ENCODE measurements around the gene PIM2.

PIM2 gene

GRCh38 chrX:48918643-48919340, at the start of gene PIM2:
PIM2 (minus strand) TSS chrX:48919024; CDS start chrX:48918834, 190 bp downstream.
- Histone ChIP-seq H3K27ac (ENCODE audit: low read length) (no peak within 1 kb of the TSS), H3K27me3 (ENCODE audit: control insufficient read depth, insufficient read depth, low read length) (no peaks in the 10 kb centered on the region), H3K36me3 (ENCODE audit: control insufficient read depth, insufficient read depth, low read length) (peaks cover 11% of the 10 kb centered on the region), H3K4me3 (ENCODE audit: low read length) (peak within 1 kb of the TSS; percentile 96), H3K4me1 (ENCODE audit: control insufficient read depth, insufficient read depth, low read length) (peaks cover 4% of the 10 kb centered on the region; the same call in 1 of the 2 replicates), H3K9me3 (ENCODE audit: control insufficient read depth, insufficient read depth, low read length) (no peaks in the 10 kb centered on the region)
- no CpG with 5 or more reads among the region's 55 CpGs for WGBS (ENCODE audit: insufficient coverage, insufficient read length)
- no peak for DNase-seq (ENCODE audit: low read depth, low spot score)

DNA sequence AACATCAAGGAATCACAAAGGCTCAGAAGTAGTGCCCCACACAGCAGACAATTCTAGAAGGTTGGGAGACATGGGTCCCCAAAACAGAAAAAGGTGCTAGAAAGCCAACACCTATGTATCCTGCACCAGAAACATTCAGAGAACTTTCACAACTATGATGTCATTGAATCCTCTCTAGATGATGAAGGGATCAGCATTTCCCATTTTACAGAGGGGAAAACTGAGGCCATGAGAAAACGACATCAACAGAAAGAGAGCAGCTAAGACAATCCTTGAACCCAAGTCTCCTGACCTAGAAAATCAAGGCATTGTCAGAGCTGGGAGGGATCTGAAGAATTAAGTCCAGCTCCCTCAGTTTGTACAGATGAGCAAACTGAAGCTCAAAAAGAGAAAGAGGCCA, 49.6 kb upstream of the PIM2 start:
- Histone ChIP-seq H3K36me3 (ENCODE audit: control insufficient read depth, insufficient read depth, low read length) (no peaks in the 10 kb centered on the region), H3K27ac (ENCODE audit: low read length) (no peak overlapping the region), H3K4me1 (ENCODE audit: control insufficient read depth, insufficient read depth, low read length) (no peaks in the 10 kb centered on the region), H3K9me3 (ENCODE audit: control insufficient read depth, insufficient read depth, low read length) (no peaks in the 10 kb centered on the region), H3K4me3 (ENCODE audit: low read length) (no peak overlapping the region), H3K27me3 (ENCODE audit: control insufficient read depth, insufficient read depth, low read length) (no peaks in the 10 kb centered on the region)
- no CpG with 5 or more reads among the region's 1 CpG for WGBS (ENCODE audit: insufficient coverage, insufficient read length)
- DNase-seq (ENCODE audit: low read depth, low spot score) = no peak

GRCh38 chrX:48966796-48967579, 48.2 kb upstream of the PIM2 start:
- Histone ChIP-seq H3K4me1 (ENCODE audit: control insufficient read depth, insufficient read depth, low read length) (no peaks in the 10 kb centered on the region), H3K9me3 (ENCODE audit: control insufficient read depth, insufficient read depth, low read length) (no peaks in the 10 kb centered on the region), H3K27ac (ENCODE audit: low read length) (no peak overlapping the region), H3K36me3 (ENCODE audit: control insufficient read depth, insufficient read depth, low read length) (no peaks in the 10 kb centered on the region), H3K27me3 (ENCODE audit: control insufficient read depth, insufficient read depth, low read length) (no peaks in the 10 kb centered on the region), H3K4me3 (ENCODE audit: low read length) (no peak overlapping the region)
- WGBS (ENCODE audit: insufficient coverage, insufficient read length) = no CpG with 5 or more reads among the region's 15 CpGs
- DNase-seq (ENCODE audit: low read depth, low spot score) = no peak

GRCh38 chrX:48965959-48966358, 47.1 kb upstream of the PIM2 start:
- no peak overlapping the region for H3K4me3 ChIP-seq (ENCODE audit: low read length)
- H3K27me3 ChIP-seq (ENCODE audit: control insufficient read depth, insufficient read depth, low read length) = no peaks in the 10 kb centered on the region
- no peaks in the 10 kb centered on the region for H3K9me3 ChIP-seq (ENCODE audit: control insufficient read depth, insufficient read depth, low read length)
- H3K27ac ChIP-seq (ENCODE audit: low read length) = no peak overlapping the region
- no peaks in the 10 kb centered on the region for H3K4me1 ChIP-seq (ENCODE audit: control insufficient read depth, insufficient read depth, low read length)
- WGBS (ENCODE audit: insufficient coverage, insufficient read length) = no CpG with 5 or more reads among the region's 14 CpGs
- DNase-seq (ENCODE audit: low read depth, low spot score) = no peak
- no peaks in the 10 kb centered on the region for H3K36me3 ChIP-seq (ENCODE audit: control insufficient read depth, insufficient read depth, low read length)

DNA sequence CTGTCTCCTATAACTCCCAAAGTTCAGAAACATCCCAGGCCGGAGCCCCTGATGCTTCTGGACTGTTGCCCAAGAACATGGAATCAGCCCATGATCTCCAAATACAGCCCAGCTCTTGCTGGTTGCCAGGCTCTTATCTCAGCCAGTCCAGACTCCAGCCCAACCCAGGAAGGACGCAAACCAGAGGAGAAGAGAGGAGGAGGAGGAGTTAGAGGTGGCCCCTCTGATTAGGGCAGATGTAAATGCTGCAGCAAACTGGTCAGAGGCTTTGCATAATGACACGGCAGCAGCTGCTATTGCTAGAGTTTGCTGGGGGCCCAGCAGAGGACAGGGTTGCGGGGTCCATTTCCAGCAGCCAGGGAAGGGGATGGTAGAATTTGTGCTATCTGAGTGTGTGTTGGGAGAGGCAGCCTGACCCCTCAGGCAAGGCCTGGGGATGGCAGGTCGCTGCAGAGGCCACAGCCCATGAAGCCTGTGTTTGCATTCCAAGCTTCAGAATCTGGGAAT, 42.8 kb upstream of the PIM2 start:
- DNase-seq (ENCODE audit: low read depth, low spot score) = no peak
- H3K9me3 ChIP-seq (ENCODE audit: control insufficient read depth, insufficient read depth, low read length) = no peaks in the 10 kb centered on the region
- H3K27me3 ChIP-seq (ENCODE audit: control insufficient read depth, insufficient read depth, low read length) = no peaks in the 10 kb centered on the region

GRCh38 chrX:48960291-48960690, 41.5 kb upstream of the PIM2 start:
- WGBS (ENCODE audit: insufficient coverage, insufficient read length) = no CpG with 5 or more reads among the region's 2 CpGs
- no peaks in the 10 kb centered on the region for H3K27me3 ChIP-seq (ENCODE audit: control insufficient read depth, insufficient read depth, low read length)
- H3K4me3 ChIP-seq (ENCODE audit: low read length) = no peak overlapping the region
- H3K4me1 ChIP-seq (ENCODE audit: control insufficient read depth, insufficient read depth, low read length) = no peaks in the 10 kb centered on the region
- H3K36me3 ChIP-seq (ENCODE audit: control insufficient read depth, insufficient read depth, low read length) = peaks cover 1% of the 10 kb centered on the region; the same call in 1 of the 2 replicates
- no peaks in the 10 kb centered on the region for H3K9me3 ChIP-seq (ENCODE audit: control insufficient read depth, insufficient read depth, low read length)
- no peak overlapping the region for H3K27ac ChIP-seq (ENCODE audit: low read length)
- DNase-seq (ENCODE audit: low read depth, low spot score) = no peak

More for the DNA sequence above, 42.8 kb upstream of the PIM2 start:
- Histone ChIP-seq H3K36me3 (ENCODE audit: control insufficient read depth, insufficient read depth, low read length) (no peaks in the 10 kb centered on the region), H3K27ac (ENCODE audit: low read length) (no peak overlapping the region), H3K4me3 (ENCODE audit: low read length) (no peak overlapping the region), H3K4me1 (ENCODE audit: control insufficient read depth, insufficient read depth, low read length) (no peaks in the 10 kb centered on the region)
- no CpG with 5 or more reads among the region's 5 CpGs for WGBS (ENCODE audit: insufficient coverage, insufficient read length)

DNA sequence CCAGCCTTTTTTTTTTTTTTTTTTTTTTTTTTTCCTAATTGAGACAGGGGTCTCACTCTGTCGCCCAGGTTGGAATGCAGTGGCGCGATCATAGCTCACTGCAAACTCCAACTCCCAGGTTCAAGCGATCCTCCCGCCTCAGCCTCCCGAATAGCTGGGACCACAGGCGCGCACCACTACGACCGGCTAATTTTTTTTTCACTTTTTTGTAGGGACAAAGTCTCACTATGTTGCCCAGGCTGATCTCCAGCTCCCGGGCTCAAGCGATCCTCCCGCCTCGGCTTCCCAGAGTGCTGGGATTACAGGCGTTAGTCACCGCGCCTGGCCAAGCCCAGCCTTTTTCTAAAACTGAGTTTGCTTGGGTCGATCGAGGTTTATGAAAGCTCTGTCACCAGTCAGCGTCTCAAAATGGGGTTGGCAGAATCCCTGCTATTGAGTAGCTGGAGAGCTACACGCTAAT, 39.8 kb upstream of the PIM2 start:
- H3K9me3 ChIP-seq (ENCODE audit: control insufficient read depth, insufficient read depth, low read length) = no peaks in the 10 kb centered on the region
- peaks cover 4% of the 10 kb centered on the region; the same call in 1 of the 2 replicates for H3K36me3 ChIP-seq (ENCODE audit: control insufficient read depth, insufficient read depth, low read length)
- peak overlapping the region; percentile 50; the same call in 1 of the 2 replicates for H3K4me3 ChIP-seq (ENCODE audit: low read length)
- no peaks in the 10 kb centered on the region for H3K4me1 ChIP-seq (ENCODE audit: control insufficient read depth, insufficient read depth, low read length)
- no peaks in the 10 kb centered on the region for H3K27me3 ChIP-seq (ENCODE audit: control insufficient read depth, insufficient read depth, low read length)
- DNase-seq (ENCODE audit: low read depth, low spot score) = no peak
- no peak overlapping the region for H3K27ac ChIP-seq (ENCODE audit: low read length)
- no CpG with 5 or more reads among the region's 21 CpGs for WGBS (ENCODE audit: insufficient coverage, insufficient read length)

DNA sequence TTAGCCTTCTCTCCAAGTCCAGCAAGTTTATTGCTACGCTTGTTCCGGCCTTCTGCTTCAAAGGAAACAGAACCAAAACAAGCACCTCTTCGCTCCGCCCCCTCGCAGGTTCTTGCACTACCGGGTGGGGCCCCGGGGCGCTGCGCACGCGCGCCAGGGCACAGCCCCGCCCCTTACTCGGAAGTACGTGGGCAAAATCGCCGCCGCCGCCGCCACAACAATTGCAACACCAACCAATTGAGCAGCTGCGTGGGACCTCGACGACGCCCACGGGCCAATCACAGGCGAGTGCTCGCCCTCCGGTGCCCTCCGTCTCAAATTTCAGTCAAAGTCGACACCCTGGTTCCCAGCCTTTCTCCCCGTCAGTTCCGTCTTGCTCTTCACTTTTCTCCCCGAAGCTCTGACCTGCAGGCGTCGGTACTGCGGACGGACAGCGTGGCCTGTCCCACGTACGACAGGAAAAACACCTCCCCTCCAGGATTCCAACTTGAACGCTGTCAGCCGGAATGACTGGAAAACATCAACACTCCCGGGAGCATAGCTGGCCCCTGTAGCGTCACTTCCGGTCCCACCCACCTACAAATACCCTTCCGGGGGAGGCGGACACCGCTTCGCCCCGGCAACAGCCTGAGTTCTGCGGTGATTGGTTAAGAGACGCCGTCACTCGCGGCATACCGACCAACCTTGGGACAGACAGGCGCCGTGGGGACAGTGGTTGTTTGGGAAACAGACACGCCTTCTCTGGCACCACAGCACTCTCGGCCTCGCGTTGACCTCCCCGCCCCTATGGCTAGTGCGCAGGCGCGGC, 39.2 kb upstream of the PIM2 start:
- Histone ChIP-seq H3K9me3 (ENCODE audit: control insufficient read depth, insufficient read depth, low read length) (no peaks in the 10 kb centered on the region), H3K27ac (ENCODE audit: low read length) (no peak overlapping the region), H3K4me3 (ENCODE audit: low read length) (peak overlapping the region; percentile 71; the same call in 1 of the 2 replicates), H3K4me1 (ENCODE audit: control insufficient read depth, insufficient read depth, low read length) (no peaks in the 10 kb centered on the region), H3K36me3 (ENCODE audit: control insufficient read depth, insufficient read depth, low read length) (peaks cover 4% of the 10 kb centered on the region; the same call in 1 of the 2 replicates), H3K27me3 (ENCODE audit: control insufficient read depth, insufficient read depth, low read length) (no peaks in the 10 kb centered on the region)
- no CpG with 5 or more reads among the region's 66 CpGs for WGBS (ENCODE audit: insufficient coverage, insufficient read length)
- DNase-seq (ENCODE audit: low read depth, low spot score) = peak; percentile 84

GRCh38 chrX:48957477-48957826, 38.6 kb upstream of the PIM2 start, which contains the start of gene OTUD5:
OTUD5 (minus strand) TSS chrX:48957607; CDS start chrX:48957570, 37 bp downstream.
- H3K9me3 ChIP-seq (ENCODE audit: control insufficient read depth, insufficient read depth, low read length) = no peaks in the 10 kb centered on the region
- H3K36me3 ChIP-seq (ENCODE audit: control insufficient read depth, insufficient read depth, low read length) = peaks cover 4% of the 10 kb centered on the region; the same call in 1 of the 2 replicates
- no peaks in the 10 kb centered on the region for H3K27me3 ChIP-seq (ENCODE audit: control insufficient read depth, insufficient read depth, low read length)
- H3K27ac ChIP-seq (ENCODE audit: low read length) = no peak within 1 kb of the TSS
- peak within 1 kb of the TSS; percentile 71; the same call in 1 of the 2 replicates for H3K4me3 ChIP-seq (ENCODE audit: low read length)
- no peak for DNase-seq (ENCODE audit: low read depth, low spot score)
- no peaks in the 10 kb centered on the region for H3K4me1 ChIP-seq (ENCODE audit: control insufficient read depth, insufficient read depth, low read length)
- WGBS (ENCODE audit: insufficient coverage, insufficient read length) = no CpG with 5 or more reads among the region's 53 CpGs
